ENCODE measurements around the gene ZNF217. TPM values are rescaled to one million over a fixed set of nuclear protein-coding genes. Genes with fewer than 3 reads are reported as not detected.
"Not testable (repeated sequence)": the region's sequence is repeated elsewhere in the genome, so short reads cannot be mapped to it uniquely, and the experiment has no call there.

Gene ZNF217
- total and polyA plus RNA-seq, 2 donors (not counting 1 experiment from before 2014, with no cell fraction given) = 15.5 to 92.6 TPM

DNA sequence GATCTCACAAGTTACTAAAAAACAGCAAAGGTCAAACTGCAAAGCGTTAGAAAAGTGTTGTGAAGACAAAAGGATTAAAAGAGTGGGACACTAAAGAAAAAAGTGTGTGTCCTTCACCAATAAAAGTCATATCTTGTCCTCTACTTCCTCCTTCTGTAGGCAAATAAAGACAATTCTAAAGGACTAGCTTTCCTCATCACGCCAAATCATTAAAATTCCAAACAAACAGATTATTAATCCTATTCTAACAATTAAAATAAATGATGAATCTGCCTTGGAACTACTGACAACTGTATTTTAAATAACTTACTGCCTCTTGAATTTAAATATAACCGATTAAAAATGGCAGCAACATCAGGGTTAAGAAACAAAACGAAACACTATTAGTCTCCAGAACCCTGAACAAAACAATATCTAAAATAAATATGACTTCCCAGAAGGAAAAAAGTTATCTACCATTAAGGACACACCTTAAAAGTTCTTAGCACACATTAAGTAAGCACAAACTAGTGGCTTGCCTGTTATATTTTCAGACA is 2.4 kb downstream of the ZNF217 start:
- Histone ChIP-seq H3K4me2 (replicated peaks; ENCODE audit: low read depth, low read length, poor library complexity, severe bottlenecking) (peak overlapping the region; percentile 74), H3K27ac (ENCODE audit: low read length in 2 of 2) (peak overlapping the region; percentile 92 to 96), H3K9ac (ENCODE audit: low read length) (peak overlapping the region; percentile 89), H3K4me3 (ENCODE audit: control extremely low read depth in 1 of 5, extremely low read depth in 1 of 5, insufficient read depth in 1 of 5, low read depth in 2 of 5, low read length in 4 of 5) (peak overlapping the region; percentile 66 to 91 (median 83)), H3K79me2 (ENCODE audit: control insufficient read depth, insufficient read depth, low read length) (peaks cover 55% of the 10 kb centered on the region), H3K4me1 (ENCODE audit: control insufficient read depth in 2 of 2, insufficient read depth in 2 of 2, low read length in 2 of 2) (peaks cover 26 to 31% of the 10 kb centered on the region in 2 donors)
- H3K9me3 ChIP-seq (ENCODE audit: control extremely low read depth in 1 of 3, control insufficient read depth in 2 of 3, insufficient read depth in 1 of 3, low read length in 2 of 3); ATAC-seq (ENCODE audit: low read depth); H2AFZ ChIP-seq (ENCODE audit: insufficient read depth, low read depth, low read length, poor library complexity, severe bottlenecking); H3K36me3 ChIP-seq (replicated peaks in 1 of 2; ENCODE audit: control extremely low read depth in 1 of 2, control insufficient read depth in 1 of 2, extremely low read depth in 1 of 2, insufficient read depth in 2 of 2, low read length in 1 of 2); H3K27me3 Mint-ChIP-seq; H3K9me3 Mint-ChIP-seq (ENCODE audit: insufficient read depth); H3K27me3 ChIP-seq (replicated peaks in 1 of 4; ENCODE audit: control extremely low read depth in 1 of 4, control insufficient read depth in 3 of 4, insufficient read depth in 4 of 4, low read length in 3 of 4); H4K20me1 ChIP-seq (ENCODE audit: control insufficient read depth, insufficient read depth, low read length, poor library complexity, severe bottlenecking): not testable (repeated sequence)
- Mint-ChIP-seq H3K4me3 (peak overlapping the region; percentile 90), H3K4me1 (peaks cover 50% of the 10 kb centered on the region), H3K27ac (peak overlapping the region; percentile 95)
- DNase-seq = peak; percentile 48
- intact Hi-C loops (cut with micrococcal nuclease) = loop anchor here (5.0 kb wide), 1 partner anchor 236 kb away; no protein-coding TSS in a partner anchor
- ChIA-PET POLR2A (interaction anchor here (0.7 to 1.8 kb wide), 8 partner anchors 9 to 348 kb away, joined by 3 to 9 read pairs (median 4); no protein-coding TSS in a partner anchor), CTCF (interaction anchor here (0.9 to 2.2 kb wide), 6 partner anchors 8 to 334 kb away, joined by 3 to 8 read pairs (median 5); no protein-coding TSS in a partner anchor)
- 0% methylated on average over 1 of the region's 4 CpGs for WGBS (ENCODE audit: insufficient coverage)

- H3K27me3 ChIP-seq (replicated peaks in 1 of 4; ENCODE audit: control extremely low read depth in 1 of 4, control insufficient read depth in 3 of 4, insufficient read depth in 4 of 4, low read length in 3 of 4); H4K20me1 ChIP-seq (ENCODE audit: control insufficient read depth, insufficient read depth, low read length, poor library complexity, severe bottlenecking); H3K9me3 Mint-ChIP-seq (ENCODE audit: insufficient read depth); POLR2A ChIA-PET; H2AFZ ChIP-seq (ENCODE audit: insufficient read depth, low read depth, low read length, poor library complexity, severe bottlenecking); H3K27me3 Mint-ChIP-seq; H3K36me3 ChIP-seq (replicated peaks in 1 of 2; ENCODE audit: control extremely low read depth in 1 of 2, control insufficient read depth in 1 of 2, extremely low read depth in 1 of 2, insufficient read depth in 2 of 2, low read length in 1 of 2); ATAC-seq (ENCODE audit: low read depth); DNase-seq; H3K9me3 ChIP-seq (ENCODE audit: control extremely low read depth in 1 of 3, control insufficient read depth in 2 of 3, insufficient read depth in 1 of 3, low read length in 2 of 3): not testable (repeated sequence)
- Histone ChIP-seq H3K4me1 (ENCODE audit: control insufficient read depth in 2 of 2, insufficient read depth in 2 of 2, low read length in 2 of 2) (peaks cover 32 to 38% of the 10 kb centered on the region in 2 donors), H3K79me2 (ENCODE audit: control insufficient read depth, insufficient read depth, low read length) (peaks cover 62% of the 10 kb centered on the region), H3K4me3 (ENCODE audit: control extremely low read depth in 1 of 5, extremely low read depth in 1 of 5, insufficient read depth in 1 of 5, low read depth in 2 of 5, low read length in 4 of 5) (peak overlapping the region; percentile 66 to 91 (median 83)), H3K9ac (ENCODE audit: low read length) (peak overlapping the region; percentile 89), H3K4me2 (replicated peaks; ENCODE audit: low read depth, low read length, poor library complexity, severe bottlenecking) (peak overlapping the region; percentile 74), H3K27ac (ENCODE audit: low read length in 2 of 2) (peak overlapping the region; percentile 92 to 96)
- Mint-ChIP-seq H3K4me1 (peaks cover 52% of the 10 kb centered on the region), H3K4me3 (peak overlapping the region; percentile 90), H3K27ac (peak overlapping the region; percentile 95)
- CTCF ChIA-PET = interaction anchor here (2.2 kb wide), 1 partner anchor 11 kb away, joined by 8 read pairs; no protein-coding TSS in a partner anchor
- intact Hi-C loops (cut with micrococcal nuclease) = loop anchor here (5.0 kb wide), 1 partner anchor 237 kb away; no protein-coding TSS in a partner anchor
Measured at GRCh38 chr20:53590608-53591007, 3.0 kb downstream of the ZNF217 start.

DNA sequence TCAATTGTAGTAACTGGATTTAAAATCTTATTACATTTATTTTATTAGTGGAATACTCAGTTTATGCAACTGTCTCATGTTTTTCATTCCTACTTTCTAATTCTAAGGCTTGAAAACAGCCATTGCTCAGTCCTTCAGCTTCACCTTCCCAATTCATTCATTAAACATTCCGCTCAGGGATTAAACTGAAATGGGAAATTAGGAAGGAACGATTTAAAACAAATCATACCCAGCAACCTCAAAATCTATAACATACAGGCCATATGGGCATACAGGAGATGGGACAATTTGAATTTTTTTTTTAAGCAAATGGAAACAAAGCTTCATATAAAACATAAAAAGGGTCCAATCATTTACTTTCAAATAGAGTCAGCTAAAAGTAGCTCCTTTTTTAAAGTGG is 3.5 kb downstream of the ZNF217 start:
- Histone ChIP-seq H3K4me3 (ENCODE audit: control extremely low read depth in 1 of 5, extremely low read depth in 1 of 5, insufficient read depth in 1 of 5, low read depth in 2 of 5, low read length in 4 of 5) (peak overlapping the region in 1 of 5 experiments; percentile 83), H3K27ac (ENCODE audit: low read length in 2 of 2) (peak overlapping the region; percentile 92 to 96), H3K9ac (ENCODE audit: low read length) (peak overlapping the region; percentile 89), H3K4me1 (ENCODE audit: control insufficient read depth in 2 of 2, insufficient read depth in 2 of 2, low read length in 2 of 2) (peaks cover 34 to 41% of the 10 kb centered on the region in 2 donors), H3K4me2 (replicated peaks; ENCODE audit: low read depth, low read length, poor library complexity, severe bottlenecking) (peak overlapping the region; percentile 57), H3K79me2 (ENCODE audit: control insufficient read depth, insufficient read depth, low read length) (peaks cover 67% of the 10 kb centered on the region)
- H3K9me3 Mint-ChIP-seq (ENCODE audit: insufficient read depth); H2AFZ ChIP-seq (ENCODE audit: insufficient read depth, low read depth, low read length, poor library complexity, severe bottlenecking); CTCF ChIA-PET; DNase-seq; POLR2A ChIA-PET; H3K36me3 ChIP-seq (replicated peaks in 1 of 2; ENCODE audit: control extremely low read depth in 1 of 2, control insufficient read depth in 1 of 2, extremely low read depth in 1 of 2, insufficient read depth in 2 of 2, low read length in 1 of 2); H3K9me3 ChIP-seq (ENCODE audit: control extremely low read depth in 1 of 3, control insufficient read depth in 2 of 3, insufficient read depth in 1 of 3, low read length in 2 of 3); H4K20me1 ChIP-seq (ENCODE audit: control insufficient read depth, insufficient read depth, low read length, poor library complexity, severe bottlenecking); ATAC-seq (ENCODE audit: low read depth); H3K27me3 Mint-ChIP-seq; H3K27me3 ChIP-seq (replicated peaks in 1 of 4; ENCODE audit: control extremely low read depth in 1 of 4, control insufficient read depth in 3 of 4, insufficient read depth in 4 of 4, low read length in 3 of 4): not testable (repeated sequence)
- intact Hi-C loops (cut with micrococcal nuclease) = loop anchor here (5.0 kb wide), 1 partner anchor 237 kb away; no protein-coding TSS in a partner anchor
- WGBS (ENCODE audit: insufficient coverage) = no CpG with 5 or more reads among the region's 2 CpGs
- Mint-ChIP-seq H3K4me3 (peak overlapping the region; percentile 90), H3K27ac (peak overlapping the region; percentile 95), H3K4me1 (peaks cover 54% of the 10 kb centered on the region)

Data from B cell (primary cell).